GM21381 (cell line): ENCODE measurements around the gene MYO1B.
A peak's percentile ranks its signal among the peaks of the same experiment; 100 is the strongest.

ENCODE experiments used
- ATAC-seq: cut with Tn5 transposase; IDR thresholded peaks from one replicate; pipeline ENCODE4 v1.9.1; 2021; ENCODE audit warnings: mild to moderate bottlenecking, moderate library complexity; ENCODE audit not compliant: unreplicated experiment

MYO1B gene

GRCh38 chr2:191355170-191355758 is 110.1 kb downstream of the MYO1B start:
- ATAC-seq, result no peak

GRCh38 chr2:191357678-191358077 is 112.5 kb downstream of the MYO1B start:
- no peak for ATAC-seq

- ATAC-seq, result no peak
Measured at GRCh38 chr2:191358325-191359025, 113.3 kb downstream of the MYO1B start.

- no peak for ATAC-seq
Measured at GRCh38 chr2:191359133-191359532, 113.9 kb downstream of the MYO1B start.

- ATAC-seq, result no peak
Measured at GRCh38 chr2:191360918-191361317, 115.7 kb downstream of the MYO1B start.

GRCh38 chr2:191362841-191363240 is 117.6 kb downstream of the MYO1B start:
- no peak for ATAC-seq

GRCh38 chr2:191363267-191363666 is 118.1 kb downstream of the MYO1B start:
- ATAC-seq, result no peak

- no peak for ATAC-seq
Measured at GRCh38 chr2:191365089-191365488, 119.9 kb downstream of the MYO1B start.

GRCh38 chr2:191366199-191366598 is 121.0 kb downstream of the MYO1B start:
- ATAC-seq, result no peak

- ATAC-seq, result no peak
Measured at GRCh38 chr2:191369034-191369433, 123.8 kb downstream of the MYO1B start.

GRCh38 chr2:191374366-191374765 is 129.2 kb downstream of the MYO1B start:
- ATAC-seq, result no peak

- ATAC-seq, result no peak
Measured at GRCh38 chr2:191374939-191375338, 129.7 kb downstream of the MYO1B start.

GRCh38 chr2:191376981-191377629 is 131.9 kb downstream of the MYO1B start:
- peak; percentile 61 for ATAC-seq

- no peak for ATAC-seq
Measured at GRCh38 chr2:191379375-191379774, 134.2 kb downstream of the MYO1B start.

GRCh38 chr2:191382801-191383200 is 137.6 kb downstream of the MYO1B start:
- no peak for ATAC-seq

- ATAC-seq, result no peak
Measured at GRCh38 chr2:191383486-191383885, 138.3 kb downstream of the MYO1B start.

- no peak for ATAC-seq
Measured at GRCh38 chr2:191384829-191385228, 139.6 kb downstream of the MYO1B start.

GRCh38 chr2:191385416-191386160 is 140.4 kb downstream of the MYO1B start:
- ATAC-seq, result no peak

- ATAC-seq, result no peak
Measured at GRCh38 chr2:191386938-191387536, 141.8 kb downstream of the MYO1B start.

GRCh38 chr2:191389288-191389687 is 144.1 kb downstream of the MYO1B start:
- no peak for ATAC-seq

- ATAC-seq, result no peak
Measured at GRCh38 chr2:191391171-191391570, 146.0 kb downstream of the MYO1B start.
